Stimulated activated CD8-positive, alpha-beta memory T cell treated with anti-CD3 and anti-CD28 coated beads, Interleukin-7, amount 100 ng/mL, for 1 hour (primary cell): ENCODE measurements around the gene EPB41L5.
"Not testable (repeated sequence)": the region's sequence is repeated elsewhere in the genome, so short reads cannot be mapped to it uniquely, and the experiment has no call there.

Experiments
- DNase-seq, 2 donors: peaks; one replicate each; pipeline ENCODE4 v3.0.0-alpha.2; 2020; ENCODE audit warnings: low read depth in 2 of 2

EPB41L5 gene

GRCh38 chr2:120029672-120030640 is 17.1 kb downstream of the EPB41L5 start:
- no peak for DNase-seq

DNA sequence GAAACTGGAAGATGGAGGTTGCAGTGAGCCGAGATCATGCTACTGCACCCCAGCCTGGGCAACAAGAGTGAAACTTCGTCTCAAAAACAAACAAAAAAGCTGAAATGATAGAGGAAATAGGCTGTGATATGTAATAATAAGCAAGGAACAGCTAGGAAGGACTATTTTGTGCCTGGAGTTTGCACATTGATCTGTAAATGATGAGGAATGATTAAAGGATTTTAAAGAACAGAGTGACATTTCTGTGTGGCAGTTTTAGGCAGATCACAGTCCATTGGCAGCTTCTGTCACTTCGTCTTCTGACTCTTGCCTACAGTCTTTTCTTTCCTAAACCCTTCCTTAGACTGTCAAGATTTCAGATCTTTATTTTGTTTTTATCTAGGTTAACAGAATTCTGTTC is 19.4 kb downstream of the EPB41L5 start:
- DNase-seq = no peak

GRCh38 chr2:120034027-120034426 is 21.1 kb downstream of the EPB41L5 start:
- DNase-seq = no peak

DNA sequence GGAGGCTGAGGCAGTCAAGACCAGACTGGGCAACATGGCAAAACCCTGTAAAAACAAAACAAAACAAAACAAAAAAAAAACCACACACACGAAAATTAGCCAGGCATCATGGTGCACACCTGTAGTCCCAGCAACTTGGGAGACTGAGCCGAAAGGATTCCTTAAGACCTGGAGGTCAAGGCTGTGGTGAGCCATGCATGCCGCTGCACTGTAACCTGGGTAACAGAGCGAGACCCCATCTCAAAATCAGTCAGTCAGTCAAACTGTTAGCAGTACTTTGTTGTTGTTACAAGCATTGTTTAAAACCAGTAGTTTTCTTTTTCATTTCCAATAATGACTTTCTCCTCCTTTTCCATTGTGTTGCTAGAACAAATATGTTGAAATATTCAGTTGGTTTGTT is 21.7 kb downstream of the EPB41L5 start:
- no peak for DNase-seq

DNA sequence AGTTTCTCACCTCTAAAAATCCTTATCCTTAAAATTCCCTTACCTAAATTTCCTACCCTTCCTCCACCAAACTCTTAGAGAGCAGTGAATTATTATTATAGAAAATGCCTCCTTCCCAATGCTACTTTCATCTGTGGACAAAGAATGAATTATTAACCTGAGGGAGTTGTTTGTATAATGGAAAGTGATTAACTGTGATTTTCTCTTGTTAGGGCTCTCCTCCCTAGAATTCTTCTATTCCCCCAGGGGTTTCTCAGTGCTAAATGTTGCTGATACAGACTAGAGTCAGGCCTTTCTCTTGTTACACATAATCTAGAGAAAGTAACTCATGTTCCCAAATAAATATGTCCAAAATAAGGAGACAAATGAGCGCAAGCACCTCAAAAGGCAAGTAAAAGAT is 23.3 kb downstream of the EPB41L5 start:
- DNase-seq = no peak

- no peak for DNase-seq
These were observed 25.2 kb downstream of the EPB41L5 start for GRCh38 chr2:120037995-120038541.

- no peak for DNase-seq
These were observed 29.5 kb downstream of the EPB41L5 start for GRCh38 chr2:120042359-120042758.

- DNase-seq = no peak
These were observed 31.5 kb downstream of the EPB41L5 start for GRCh38 chr2:120044336-120044735.

GRCh38 chr2:120045775-120046174 is 32.9 kb downstream of the EPB41L5 start:
- DNase-seq = not testable (repeated sequence)

DNA sequence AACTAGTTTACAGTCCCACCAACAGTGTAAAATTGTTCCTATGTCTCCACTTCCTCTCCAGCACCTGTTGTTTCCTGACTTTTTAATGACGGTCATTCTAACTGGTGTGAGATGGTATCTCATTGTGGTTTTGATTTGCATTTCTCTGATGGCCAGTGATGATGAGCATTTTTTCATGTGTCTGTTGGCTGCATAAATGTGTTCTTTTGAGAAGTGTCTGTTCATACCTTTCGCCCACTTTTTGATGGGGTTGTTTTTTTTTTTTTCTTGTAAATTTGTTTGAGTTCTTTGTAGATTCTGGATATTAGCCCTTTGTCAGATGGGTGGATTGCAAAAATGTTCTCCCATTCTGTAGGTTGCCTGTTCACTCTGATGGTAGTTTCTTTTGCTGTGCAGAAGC is 33.4 kb downstream of the EPB41L5 start:
- DNase-seq = not testable (repeated sequence)

DNA sequence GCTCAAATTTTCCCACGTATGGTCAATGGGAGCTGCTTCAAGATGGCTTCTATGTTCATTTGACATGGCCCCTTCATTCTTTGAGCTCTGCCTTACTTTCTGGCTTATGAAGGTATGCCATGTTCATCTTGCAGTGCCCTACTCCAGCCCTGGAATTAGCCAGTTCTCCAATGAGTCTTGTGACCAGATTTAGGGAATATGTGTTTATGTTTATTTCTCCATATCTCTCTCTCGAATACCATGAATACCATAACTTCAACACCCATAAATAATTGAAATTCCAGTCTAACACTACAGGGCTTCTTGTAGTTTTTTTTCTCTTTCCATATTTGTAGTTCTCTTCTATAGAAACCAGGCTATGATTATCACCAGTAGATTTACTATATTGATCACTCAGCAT is 39.7 kb downstream of the EPB41L5 start:
- DNase-seq = no peak

DNA sequence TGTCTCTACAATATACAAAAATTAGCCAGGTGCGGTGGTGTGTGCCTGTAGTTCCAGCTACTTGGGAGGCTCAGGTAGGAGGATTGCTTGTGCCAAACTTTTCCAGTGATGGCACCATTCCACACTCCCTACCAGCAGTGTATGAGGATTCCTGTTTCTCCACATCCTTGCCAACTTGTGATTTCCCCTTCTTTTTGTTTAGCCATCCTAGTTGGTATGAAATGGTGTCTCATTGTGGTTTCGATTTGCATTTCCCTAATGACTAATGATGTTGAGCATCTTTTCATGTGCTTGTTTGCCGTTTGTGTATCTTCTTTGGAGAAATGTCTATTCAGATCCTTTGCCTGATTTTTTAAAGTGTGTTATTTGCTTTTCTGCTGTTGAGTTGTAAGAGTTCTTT is 41.0 kb downstream of the EPB41L5 start:
- DNase-seq = no peak

- no peak for DNase-seq
These were observed 46.6 kb downstream of the EPB41L5 start for GRCh38 chr2:120059483-120059882.

GRCh38 chr2:120060088-120060623 is 47.3 kb downstream of the EPB41L5 start:
- no peak for DNase-seq

DNA sequence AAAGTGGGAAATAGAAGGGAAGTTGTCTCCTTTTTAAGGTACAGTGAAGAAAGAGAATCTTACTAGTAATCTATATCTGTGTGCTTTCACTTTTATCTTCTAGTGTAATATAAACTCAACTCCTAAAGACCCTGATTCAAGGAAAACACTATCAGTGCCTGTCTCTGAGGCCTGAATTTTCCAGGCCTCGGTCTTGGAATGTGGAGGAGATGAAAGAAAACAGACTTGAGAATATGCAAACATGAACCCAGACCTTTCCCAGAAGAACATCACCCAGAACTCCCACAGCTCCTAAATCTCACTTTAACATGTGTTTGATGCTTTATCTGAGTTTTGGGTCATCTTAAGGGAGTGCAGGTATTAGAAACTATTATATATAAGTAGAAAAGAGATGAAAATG is 51.8 kb downstream of the EPB41L5 start:
- DNase-seq = no peak

DNA sequence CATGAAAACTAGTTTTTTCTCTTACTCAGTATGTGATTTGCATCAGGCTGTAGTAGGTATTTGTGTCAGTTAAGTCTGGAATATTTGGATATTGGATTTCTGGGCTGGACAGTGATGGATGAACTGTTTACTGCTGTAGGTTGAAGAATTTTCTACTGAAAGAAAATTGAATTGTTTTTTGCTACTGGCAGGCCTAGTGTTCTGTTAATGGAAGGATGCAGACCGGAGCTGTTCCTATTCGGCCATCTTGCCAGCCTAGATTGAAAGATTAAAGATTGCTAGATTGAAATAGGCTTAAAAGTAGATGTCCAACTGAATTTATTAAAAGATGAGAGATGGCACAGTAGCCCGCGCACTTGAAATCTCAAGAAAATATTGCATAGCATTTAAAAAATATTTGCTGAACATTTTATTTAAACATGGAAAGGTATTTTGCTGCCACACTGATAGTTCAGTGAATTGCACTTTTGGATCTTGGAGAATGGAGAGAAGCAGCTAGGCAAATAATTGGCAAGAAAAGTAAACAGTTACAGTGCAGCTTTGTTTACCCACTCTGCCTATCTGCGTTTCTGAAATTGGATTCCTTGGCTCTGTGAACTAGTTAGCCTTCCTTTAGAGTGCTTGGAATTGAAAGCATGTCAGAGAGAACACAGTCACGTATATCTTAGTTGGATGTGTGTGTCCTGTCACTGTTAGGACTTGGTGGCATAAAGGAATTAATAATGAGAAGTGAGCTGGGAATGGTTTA is 54.1 kb downstream of the EPB41L5 start:
- no peak for DNase-seq

- not testable (repeated sequence) for DNase-seq
These were observed 55.3 kb downstream of the EPB41L5 start for GRCh38 chr2:120068040-120068658.

GRCh38 chr2:120075545-120075944 is 62.7 kb downstream of the EPB41L5 start:
- no peak for DNase-seq

DNA sequence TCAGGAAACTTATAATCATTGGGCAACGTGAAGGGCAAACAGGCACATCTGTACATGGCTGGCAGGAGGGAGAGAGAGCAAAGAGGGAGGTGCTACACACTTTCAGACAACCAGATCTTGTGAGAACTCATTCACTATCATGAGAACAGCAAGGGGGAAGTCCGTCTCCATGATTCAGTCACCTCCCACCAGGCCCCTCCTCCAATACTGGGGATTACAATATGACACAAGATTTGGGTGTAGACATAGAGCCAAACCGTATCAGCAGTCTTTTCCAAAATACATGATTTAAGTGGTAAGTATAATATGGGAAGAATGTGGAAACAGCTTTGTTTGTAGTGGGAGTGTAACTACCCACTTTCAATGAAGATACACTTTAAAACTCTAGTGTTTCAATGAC is 65.0 kb downstream of the EPB41L5 start:
- DNase-seq = no peak

GRCh38 chr2:120079647-120080046 is 66.8 kb downstream of the EPB41L5 start:
- no peak for DNase-seq

DNA sequence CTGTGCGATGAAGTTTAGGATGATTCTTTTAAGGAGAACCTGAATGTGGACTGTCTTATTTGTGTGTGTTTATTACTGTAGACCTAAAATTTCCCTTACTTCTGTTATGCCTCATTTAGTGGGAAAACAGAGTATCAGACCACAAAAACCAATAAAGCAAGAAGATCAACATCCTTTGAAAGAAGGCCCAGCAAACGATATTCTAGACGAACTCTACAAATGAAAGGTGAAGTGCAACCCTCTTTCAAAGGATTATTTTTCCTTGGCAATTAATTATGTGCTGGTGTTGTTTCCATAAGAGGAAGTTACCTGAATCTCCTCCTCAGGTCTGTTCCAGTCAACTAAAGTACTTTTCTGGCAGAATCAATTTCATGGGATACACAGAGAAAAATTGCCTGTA is 78.6 kb downstream of the EPB41L5 start:
- no peak for DNase-seq

DNA sequence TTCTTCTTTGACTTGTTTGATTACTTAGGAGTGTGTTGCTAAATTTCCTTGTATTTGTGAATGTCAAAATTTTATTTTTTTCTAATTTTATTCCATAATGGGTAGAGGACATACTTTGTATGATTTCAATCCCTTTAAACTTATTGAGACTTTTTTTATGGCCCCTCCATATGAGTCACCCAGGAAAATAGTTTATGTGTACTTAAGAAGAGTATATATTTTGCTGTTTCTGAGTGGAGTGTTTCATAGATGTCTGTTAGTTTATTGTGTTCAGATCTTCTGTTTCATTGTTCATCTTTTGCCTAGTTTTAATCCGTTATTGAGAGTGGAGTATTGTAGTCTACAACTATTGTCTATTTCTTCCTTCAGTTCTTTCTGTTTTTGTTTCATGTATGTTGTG is 81.9 kb downstream of the EPB41L5 start:
- DNase-seq = no peak
